Liver (tissue), 9 donors: Measurements from ENCODE around the gene METTL17. TPM values are rescaled to one million over a fixed set of nuclear protein-coding genes. Genes with fewer than 3 reads are reported as not detected.
"Not testable (repeated sequence)": the region's sequence is repeated elsewhere in the genome, so short reads cannot be mapped to it uniquely, and the experiment has no call there.

Source experiments
- DNase-seq: peaks from one replicate; pipeline ENCODE4 v3.0.0-alpha.2; 2017; ENCODE audit warnings: low spot score
- H3K27ac ChIP-seq, 2 donors: one replicate each; pipeline ENCODE4 v1.7.0; 2013; ENCODE audit warnings: inconsistent platforms in 2 of 2, low read length in 2 of 2, control low read depth in 1 of 2, low read depth in 1 of 2, mild to moderate bottlenecking in 1 of 2
- H3K27me3 ChIP-seq, 4 donors: one replicate each; pipeline versions ENCODE4 v1.6.1 to v1.7.0; 2013; ENCODE audit warnings: low read length in 3 of 4, inconsistent platforms in 1 of 4, mild to moderate bottlenecking in 1 of 4, moderate library complexity in 1 of 4; ENCODE audit not compliant: control insufficient read depth in 4 of 4, insufficient read depth in 4 of 4
- H3K36me3 ChIP-seq, 4 donors: one replicate each; pipeline versions ENCODE4 v1.6.1 to v1.7.0; 2013; ENCODE audit warnings: low read length in 3 of 4, mild to moderate bottlenecking in 3 of 4, low read depth in 1 of 4, moderate library complexity in 1 of 4; ENCODE audit not compliant: control insufficient read depth in 4 of 4, insufficient read depth in 3 of 4
- H3K4me1 ChIP-seq, 4 donors: one replicate each; pipeline versions ENCODE4 v1.6.1 to v1.7.0; 2013; ENCODE audit warnings: low read length in 3 of 4, mild to moderate bottlenecking in 3 of 4, moderate library complexity in 1 of 4; ENCODE audit not compliant: control insufficient read depth in 4 of 4, insufficient read depth in 4 of 4
- H3K4me3 ChIP-seq, 3 donors: one replicate each; pipeline versions ENCODE4 v1.6.1 to v1.7.0; 2013; ENCODE audit warnings: low read length in 3 of 3, control low read depth in 1 of 3, low read depth in 1 of 3, mild to moderate bottlenecking in 1 of 3
- H3K9ac ChIP-seq, 2 donors: one replicate each; pipeline ENCODE4 v1.7.0; 2013; ENCODE audit warnings: low read length in 2 of 2, mild to moderate bottlenecking in 2 of 2, moderate library complexity in 2 of 2, control low read depth in 1 of 2, low read depth in 1 of 2
- H3K9me3 ChIP-seq, 4 donors: one replicate each; pipeline versions ENCODE4 v1.6.1 to v1.7.0; 2013; ENCODE audit warnings: low read length in 3 of 4; ENCODE audit not compliant: control insufficient read depth in 4 of 4
- EGR1 ChIP-seq, 2 donors: IDR thresholded peaks; 2 replicates each; pipeline ENCODE4 v1.6.1; 2016 to 2018; ENCODE audit warnings: antibody characterized with exemption in 2 of 2, low read depth in 2 of 2
- FOXA1 ChIP-seq: IDR thresholded peaks from 2 replicates; pipeline ENCODE4 v1.6.1; 2016; ENCODE audit warnings: antibody characterized with exemption
- FOXA2 ChIP-seq: IDR thresholded peaks from 2 replicates; pipeline ENCODE4 v1.6.1; 2016; ENCODE audit warnings: antibody characterized with exemption
- GABPA ChIP-seq, 2 donors: IDR thresholded peaks in 1 of 2; conservative IDR thresholded peaks in 1 of 2; 2 replicates each; pipeline ENCODE4 v1.6.1; 2016; ENCODE audit warnings: antibody characterized with exemption in 2 of 2, mild to moderate bottlenecking in 1 of 2, moderate library complexity in 1 of 2
- HNF4A ChIP-seq, 2 donors: conservative IDR thresholded peaks; 2 replicates each; pipeline ENCODE4 v1.6.1; 2016; ENCODE audit warnings: antibody characterized with exemption in 2 of 2, mild to moderate bottlenecking in 2 of 2
- HNF4G ChIP-seq: IDR thresholded peaks from 2 replicates; pipeline ENCODE4 v1.6.1; 2016; ENCODE audit warnings: antibody characterized with exemption
- JUND ChIP-seq, 2 donors: IDR thresholded peaks; 2 replicates each; pipeline ENCODE4 v1.6.1; 2016; ENCODE audit warnings: antibody characterized with exemption in 2 of 2
- NR2F2 ChIP-seq: IDR thresholded peaks from 2 replicates; pipeline ENCODE4 v1.6.1; 2016; ENCODE audit warnings: antibody characterized with exemption
- RAD21 ChIP-seq, 2 donors: IDR thresholded peaks; 2 replicates each; pipeline ENCODE4 v1.6.1; 2016; ENCODE audit warnings: antibody characterized with exemption in 2 of 2, mild to moderate bottlenecking in 2 of 2
- RXRA ChIP-seq, 2 donors: IDR thresholded peaks; 2 replicates each; pipeline ENCODE4 v1.6.1; 2017 to 2018; ENCODE audit warnings: antibody characterized with exemption in 2 of 2, mild to moderate bottlenecking in 1 of 2
- SP1 ChIP-seq: IDR thresholded peaks from 2 replicates; pipeline ENCODE4 v1.6.1; 2018; ENCODE audit warnings: antibody characterized with exemption, mild to moderate bottlenecking
- TAF1 ChIP-seq: conservative IDR thresholded peaks from 2 replicates; pipeline ENCODE4 v1.6.1; 2016; ENCODE audit warnings: antibody characterized with exemption, mild to moderate bottlenecking
- YY1 ChIP-seq: IDR thresholded peaks from 2 replicates; pipeline ENCODE4 v1.6.1; 2016; ENCODE audit warnings: antibody characterized with exemption, mild to moderate bottlenecking
- WGBS: extraction: QIAGEN DNeasy Blood & Tissue Kit; methylation state at CpG from one replicate; pipeline ENCODE4 v1.1.7; 2013; 5-methylcytosine and 5-hydroxymethylcytosine counted together
- polyA plus RNA-seq, 2 donors: library from polyadenylated mRNA; stranded (reverse) in 1 of 2; unstranded in 1 of 2; fragments of 200-250 nt in 1 of 2; fragments of >200 nt in 1 of 2; fragmentation: Nextera tagmentation in 1 of 2; extraction: Ambion mirVana in 1 of 2; gene quantifications; one replicate each; pipeline versions ENCODE4 v1.2.1 to v1.2.3, GENCODE V29; 2013 to 2015
- total RNA-seq, 2 donors: library from RNA; depleted of rRNA; stranded (reverse); fragments of >200 nt; gene quantifications; one replicate each; pipeline ENCODE4 v1.2.3, GENCODE V29; 2014
- TF ChIP-seq, protein P1 (sequence below): IDR thresholded peaks from 2 replicates; pipeline ENCODE4 v1.6.1; 2016; ENCODE audit warnings: antibody characterized with exemption
- TF ChIP-seq, protein P2 (sequence below): IDR thresholded peaks from 2 replicates; pipeline ENCODE4 v1.6.1; 2016; ENCODE audit warnings: antibody characterized with exemption
- TF ChIP-seq, protein P3 (sequence below): IDR thresholded peaks from 2 replicates; pipeline ENCODE4 v1.6.1; 2016; ENCODE audit warnings: antibody characterized with exemption
- TF ChIP-seq, protein P4 (sequence below): fragments of 150-350 bp; IDR thresholded peaks from 2 replicates; pipeline ENCODE4 v1.5.1; 2017; ENCODE audit warnings: improper control_type of control experiment, low read depth, low read length; ENCODE audit not compliant: missing input control
- TF ChIP-seq, protein P5 (sequence below): IDR thresholded peaks from 2 replicates; pipeline ENCODE4 v1.6.1; 2016; ENCODE audit warnings: antibody characterized with exemption, mild to moderate bottlenecking
- donor health status: healthy.
- donor health status: healthy.
- donor health status: healthy.
- donor health status: healthy.
- donor health status: healthy.

Gene METTL17, protein sequence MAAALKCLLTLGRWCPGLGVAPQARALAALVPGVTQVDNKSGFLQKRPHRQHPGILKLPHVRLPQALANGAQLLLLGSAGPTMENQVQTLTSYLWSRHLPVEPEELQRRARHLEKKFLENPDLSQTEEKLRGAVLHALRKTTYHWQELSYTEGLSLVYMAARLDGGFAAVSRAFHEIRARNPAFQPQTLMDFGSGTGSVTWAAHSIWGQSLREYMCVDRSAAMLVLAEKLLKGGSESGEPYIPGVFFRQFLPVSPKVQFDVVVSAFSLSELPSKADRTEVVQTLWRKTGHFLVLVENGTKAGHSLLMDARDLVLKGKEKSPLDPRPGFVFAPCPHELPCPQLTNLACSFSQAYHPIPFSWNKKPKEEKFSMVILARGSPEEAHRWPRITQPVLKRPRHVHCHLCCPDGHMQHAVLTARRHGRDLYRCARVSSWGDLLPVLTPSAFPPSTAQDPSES
- total RNA-seq, result 10 to 100 TPM; 31.0 to 64.8 TPM
- polyA plus RNA-seq, result 10 to 100 TPM; 35.9 to 58.6 TPM

- under 1% methylated on average over 42 of the region's 42 CpGs for WGBS
- Histone ChIP-seq H3K4me3 (peak within 1 kb of the TSS; percentile 66 to 100 (median 99)), H3K9ac (peak within 1 kb of the TSS; percentile 76 to 79), H3K4me1 (peaks cover 3 to 18% (median 16%) of the 10 kb centered on the region in 4 donors), H3K27me3 (no peaks in the 10 kb centered on the region), H3K9me3 (no peaks in the 10 kb centered on the region), H3K27ac (peak within 1 kb of the TSS; percentile 50 to 79), H3K36me3 (peaks cover 5 to 30% (median 25%) of the 10 kb centered on the region in 4 donors)
- TF ChIP-seq JUND (IDR thresholded peaks at IDR 0.05) (no peak), NR2F2 (peak; percentile 63), HNF4A (conservative IDR thresholded peaks at IDR 0.05) (peak; percentile 21 to 37), SP1 (peak; percentile 82), FOXA2 (no peak), TAF1 (no peak), HNF4G (no peak), RXRA (IDR thresholded peaks at IDR 0.05) (peak; percentile 16 to 39), FOXA1 (peak; percentile 20), RAD21 (IDR thresholded peaks at IDR 0.05) (peak; percentile 17 to 37), YY1 (peak; percentile 97), EGR1 (IDR thresholded peaks at IDR 0.05; ENCODE audit: low read depth in 2 of 2) (peak in 1 of 2 donors; percentile 46), GABPA (IDR thresholded peaks at IDR 0.05 in 1 of 2, conservative IDR thresholded peaks at IDR 0.05 in 1 of 2) (peak; percentile 90 to 96)
- TF ChIP-seq, protein P1, sequence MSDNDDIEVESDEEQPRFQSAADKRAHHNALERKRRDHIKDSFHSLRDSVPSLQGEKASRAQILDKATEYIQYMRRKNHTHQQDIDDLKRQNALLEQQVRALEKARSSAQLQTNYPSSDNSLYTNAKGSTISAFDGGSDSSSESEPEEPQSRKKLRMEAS, result peak; percentile 58
- TF ChIP-seq, protein P2, sequence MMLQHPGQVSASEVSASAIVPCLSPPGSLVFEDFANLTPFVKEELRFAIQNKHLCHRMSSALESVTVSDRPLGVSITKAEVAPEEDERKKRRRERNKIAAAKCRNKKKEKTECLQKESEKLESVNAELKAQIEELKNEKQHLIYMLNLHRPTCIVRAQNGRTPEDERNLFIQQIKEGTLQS, result no peak
- TF ChIP-seq, protein P3, sequence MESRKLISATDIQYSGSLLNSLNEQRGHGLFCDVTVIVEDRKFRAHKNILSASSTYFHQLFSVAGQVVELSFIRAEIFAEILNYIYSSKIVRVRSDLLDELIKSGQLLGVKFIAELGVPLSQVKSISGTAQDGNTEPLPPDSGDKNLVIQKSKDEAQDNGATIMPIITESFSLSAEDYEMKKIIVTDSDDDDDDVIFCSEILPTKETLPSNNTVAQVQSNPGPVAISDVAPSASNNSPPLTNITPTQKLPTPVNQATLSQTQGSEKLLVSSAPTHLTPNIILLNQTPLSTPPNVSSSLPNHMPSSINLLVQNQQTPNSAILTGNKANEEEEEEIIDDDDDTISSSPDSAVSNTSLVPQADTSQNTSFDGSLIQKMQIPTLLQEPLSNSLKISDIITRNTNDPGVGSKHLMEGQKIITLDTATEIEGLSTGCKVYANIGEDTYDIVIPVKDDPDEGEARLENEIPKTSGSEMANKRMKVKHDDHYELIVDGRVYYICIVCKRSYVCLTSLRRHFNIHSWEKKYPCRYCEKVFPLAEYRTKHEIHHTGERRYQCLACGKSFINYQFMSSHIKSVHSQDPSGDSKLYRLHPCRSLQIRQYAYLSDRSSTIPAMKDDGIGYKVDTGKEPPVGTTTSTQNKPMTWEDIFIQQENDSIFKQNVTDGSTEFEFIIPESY, result peak; percentile 37
- TF ChIP-seq, protein P4, sequence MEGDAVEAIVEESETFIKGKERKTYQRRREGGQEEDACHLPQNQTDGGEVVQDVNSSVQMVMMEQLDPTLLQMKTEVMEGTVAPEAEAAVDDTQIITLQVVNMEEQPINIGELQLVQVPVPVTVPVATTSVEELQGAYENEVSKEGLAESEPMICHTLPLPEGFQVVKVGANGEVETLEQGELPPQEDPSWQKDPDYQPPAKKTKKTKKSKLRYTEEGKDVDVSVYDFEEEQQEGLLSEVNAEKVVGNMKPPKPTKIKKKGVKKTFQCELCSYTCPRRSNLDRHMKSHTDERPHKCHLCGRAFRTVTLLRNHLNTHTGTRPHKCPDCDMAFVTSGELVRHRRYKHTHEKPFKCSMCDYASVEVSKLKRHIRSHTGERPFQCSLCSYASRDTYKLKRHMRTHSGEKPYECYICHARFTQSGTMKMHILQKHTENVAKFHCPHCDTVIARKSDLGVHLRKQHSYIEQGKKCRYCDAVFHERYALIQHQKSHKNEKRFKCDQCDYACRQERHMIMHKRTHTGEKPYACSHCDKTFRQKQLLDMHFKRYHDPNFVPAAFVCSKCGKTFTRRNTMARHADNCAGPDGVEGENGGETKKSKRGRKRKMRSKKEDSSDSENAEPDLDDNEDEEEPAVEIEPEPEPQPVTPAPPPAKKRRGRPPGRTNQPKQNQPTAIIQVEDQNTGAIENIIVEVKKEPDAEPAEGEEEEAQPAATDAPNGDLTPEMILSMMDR, result peak; percentile 11
- TF ChIP-seq, protein P5, sequence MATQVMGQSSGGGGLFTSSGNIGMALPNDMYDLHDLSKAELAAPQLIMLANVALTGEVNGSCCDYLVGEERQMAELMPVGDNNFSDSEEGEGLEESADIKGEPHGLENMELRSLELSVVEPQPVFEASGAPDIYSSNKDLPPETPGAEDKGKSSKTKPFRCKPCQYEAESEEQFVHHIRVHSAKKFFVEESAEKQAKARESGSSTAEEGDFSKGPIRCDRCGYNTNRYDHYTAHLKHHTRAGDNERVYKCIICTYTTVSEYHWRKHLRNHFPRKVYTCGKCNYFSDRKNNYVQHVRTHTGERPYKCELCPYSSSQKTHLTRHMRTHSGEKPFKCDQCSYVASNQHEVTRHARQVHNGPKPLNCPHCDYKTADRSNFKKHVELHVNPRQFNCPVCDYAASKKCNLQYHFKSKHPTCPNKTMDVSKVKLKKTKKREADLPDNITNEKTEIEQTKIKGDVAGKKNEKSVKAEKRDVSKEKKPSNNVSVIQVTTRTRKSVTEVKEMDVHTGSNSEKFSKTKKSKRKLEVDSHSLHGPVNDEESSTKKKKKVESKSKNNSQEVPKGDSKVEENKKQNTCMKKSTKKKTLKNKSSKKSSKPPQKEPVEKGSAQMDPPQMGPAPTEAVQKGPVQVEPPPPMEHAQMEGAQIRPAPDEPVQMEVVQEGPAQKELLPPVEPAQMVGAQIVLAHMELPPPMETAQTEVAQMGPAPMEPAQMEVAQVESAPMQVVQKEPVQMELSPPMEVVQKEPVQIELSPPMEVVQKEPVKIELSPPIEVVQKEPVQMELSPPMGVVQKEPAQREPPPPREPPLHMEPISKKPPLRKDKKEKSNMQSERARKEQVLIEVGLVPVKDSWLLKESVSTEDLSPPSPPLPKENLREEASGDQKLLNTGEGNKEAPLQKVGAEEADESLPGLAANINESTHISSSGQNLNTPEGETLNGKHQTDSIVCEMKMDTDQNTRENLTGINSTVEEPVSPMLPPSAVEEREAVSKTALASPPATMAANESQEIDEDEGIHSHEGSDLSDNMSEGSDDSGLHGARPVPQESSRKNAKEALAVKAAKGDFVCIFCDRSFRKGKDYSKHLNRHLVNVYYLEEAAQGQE, result no peak
- peak; percentile 81 for DNase-seq
Observed at GRCh38 chr14:20989787-20990600, at the start of gene METTL17. Gene METTL17, plus strand, starts transcription at chr14:20989980. Its CDS starts 23 bp downstream, at chr14:20990003.

GRCh38 chr14:20945146-20945545 lies 44.6 kb upstream of the METTL17 start:
- not testable (repeated sequence) for DNase-seq, H3K9ac ChIP-seq, H3K27ac ChIP-seq, H3K27me3 ChIP-seq, H3K4me1 ChIP-seq, H3K9me3 ChIP-seq, H3K36me3 ChIP-seq, H3K4me3 ChIP-seq
- 63% methylated on average over 6 of the region's 6 CpGs for WGBS

DNA sequence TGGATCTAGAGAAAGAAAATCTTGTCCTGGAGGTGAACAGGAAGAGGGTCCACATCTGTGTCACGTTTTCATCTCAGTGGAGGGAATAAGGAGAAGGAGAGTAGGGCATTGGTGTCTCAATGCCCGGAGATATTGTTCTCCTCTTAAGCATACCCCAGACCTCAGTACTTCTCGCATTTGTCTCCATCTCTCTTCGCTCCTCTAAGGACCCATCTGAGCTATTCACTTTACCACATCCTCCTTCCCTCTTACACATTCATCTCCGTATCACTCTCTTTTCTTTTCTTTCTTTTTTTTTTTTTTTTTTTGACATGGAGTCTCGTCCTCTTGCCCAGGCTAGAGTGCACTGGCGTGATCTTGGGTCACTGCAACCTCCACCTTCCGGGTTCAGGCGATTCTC lies 43.1 kb upstream of the METTL17 start:
- not testable (repeated sequence) for H3K27me3 ChIP-seq, H3K36me3 ChIP-seq, H3K27ac ChIP-seq, H3K9ac ChIP-seq, H3K4me3 ChIP-seq, DNase-seq, H3K9me3 ChIP-seq, H3K4me1 ChIP-seq
- WGBS, result 85% methylated on average over 5 of the region's 9 CpGs
